Activated CD4-positive, alpha-beta T cell treated with anti-CD3 and anti-CD28 coated beads for 1 hour (primary cell): ENCODE measurements around the gene IFT122.
"Not testable (repeated sequence)": the region's sequence is repeated elsewhere in the genome, so short reads cannot be mapped to it uniquely, and the experiment has no call there.

Experiments used
- DNase-seq: peaks from one replicate; pipeline ENCODE4 v3.0.0-alpha.2; 2020

The IFT122 gene

DNA sequence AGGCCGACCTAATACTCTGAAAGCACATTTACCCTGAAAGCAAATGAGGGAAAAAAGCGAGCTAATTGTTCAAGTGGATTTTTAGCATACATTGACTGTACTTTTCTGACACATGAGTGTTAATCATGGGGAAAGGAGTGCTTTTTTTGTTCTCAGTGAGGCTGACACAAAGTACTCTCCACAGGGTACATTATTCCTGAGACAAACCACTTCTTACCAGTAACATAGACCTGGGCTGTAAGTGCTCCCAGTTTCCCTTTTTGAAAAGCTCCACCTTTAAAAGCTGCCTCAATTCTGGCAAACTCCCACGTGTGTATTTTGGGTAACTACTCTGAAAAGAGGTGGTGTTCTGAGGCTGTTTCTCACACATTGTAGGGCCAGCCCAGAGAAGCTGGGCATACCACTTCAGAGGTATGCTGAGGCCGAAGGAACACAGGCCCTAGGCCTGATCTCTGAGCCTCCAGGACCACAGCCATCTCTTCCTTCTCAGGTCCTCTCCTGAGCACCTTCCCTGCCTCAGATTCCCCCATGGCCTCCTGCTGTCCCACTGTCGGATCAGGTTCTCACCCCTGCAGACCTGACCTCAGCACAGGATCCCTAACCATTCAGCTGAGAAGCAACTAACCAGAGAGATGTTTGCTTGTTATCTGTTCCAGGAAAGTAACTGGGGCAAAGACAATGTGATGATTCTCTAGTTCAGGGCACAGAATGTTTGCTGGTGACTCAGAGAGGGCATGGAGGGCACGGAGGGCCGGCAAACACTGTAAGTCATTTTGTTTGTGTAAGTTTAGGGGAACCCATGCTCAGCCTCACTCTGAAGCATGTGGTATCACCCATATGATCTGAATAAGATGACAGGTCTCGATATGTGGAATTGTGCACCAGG is 58.8 kb downstream of the IFT122 start:
- not testable (repeated sequence) for DNase-seq

DNA sequence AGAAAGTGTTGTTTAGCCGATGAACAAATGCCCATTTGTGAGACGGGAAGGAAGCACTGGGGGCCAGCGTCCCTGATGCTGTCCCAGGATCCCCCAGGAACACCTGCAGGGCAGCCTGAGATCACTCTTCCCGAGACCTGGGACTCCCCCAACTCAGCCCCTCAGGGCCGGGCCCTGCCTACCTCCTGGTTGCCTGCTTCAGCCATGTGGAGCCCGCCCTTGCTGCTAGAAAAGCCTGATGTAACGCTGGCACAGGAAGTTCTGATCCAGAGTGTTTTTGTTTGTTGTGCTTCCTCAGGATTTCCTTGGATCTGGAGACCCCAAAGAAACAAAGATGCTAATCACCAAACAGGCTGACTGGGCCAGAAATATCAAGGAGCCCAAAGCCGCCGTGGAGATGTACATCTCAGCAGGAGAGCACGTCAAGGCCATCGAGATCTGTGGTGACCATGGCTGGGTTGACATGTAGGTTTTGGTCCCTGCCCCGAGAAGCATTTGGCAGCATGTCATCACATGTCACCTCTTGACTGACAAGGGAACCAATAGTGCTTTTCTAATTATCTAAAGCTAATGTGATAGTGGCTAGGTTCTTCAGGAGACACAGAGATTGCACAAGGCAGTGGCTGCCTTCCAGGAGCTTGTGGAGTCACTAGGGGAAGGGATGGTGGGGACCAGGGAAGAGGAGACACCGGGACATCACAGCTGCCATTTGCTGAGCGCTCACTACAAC is 59.7 kb downstream of the IFT122 start:
- not testable (repeated sequence) for DNase-seq

DNA sequence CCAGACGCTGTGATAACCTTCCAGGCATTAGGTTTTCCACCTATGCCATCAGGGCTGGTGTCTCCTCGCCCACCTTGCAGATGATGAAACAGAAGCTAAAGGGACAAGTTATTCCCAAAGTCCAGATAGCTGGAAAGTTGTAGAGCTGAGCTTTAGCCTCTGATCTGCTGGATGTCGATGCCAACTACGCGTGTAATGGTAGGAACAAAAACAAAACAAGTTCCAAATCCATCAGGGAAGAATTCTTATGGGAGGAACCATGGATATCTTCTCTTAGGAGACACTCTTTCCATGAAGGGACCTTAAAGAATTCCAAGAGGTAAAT is 60.3 kb downstream of the IFT122 start:
- no peak for DNase-seq

DNA sequence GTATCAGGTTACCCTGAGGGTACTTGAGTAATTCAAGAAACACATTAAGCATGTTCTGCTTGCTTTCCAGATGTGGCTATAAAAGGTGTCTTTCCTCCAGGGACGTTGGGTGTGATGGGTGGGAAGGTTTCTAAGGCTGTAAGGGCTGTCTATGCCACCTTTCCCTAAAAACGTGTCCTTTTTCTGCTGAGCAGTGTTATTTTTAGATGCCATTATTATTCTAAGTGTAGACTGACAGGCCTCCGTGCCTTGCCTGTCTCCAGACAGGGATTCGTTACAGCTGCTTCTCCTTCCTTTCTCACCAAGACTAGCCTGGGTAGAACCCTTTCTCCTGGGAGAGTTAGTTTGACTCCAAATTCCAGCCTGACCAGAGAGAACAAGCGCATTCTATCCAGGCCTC is 61.6 kb downstream of the IFT122 start:
- no peak for DNase-seq

DNA sequence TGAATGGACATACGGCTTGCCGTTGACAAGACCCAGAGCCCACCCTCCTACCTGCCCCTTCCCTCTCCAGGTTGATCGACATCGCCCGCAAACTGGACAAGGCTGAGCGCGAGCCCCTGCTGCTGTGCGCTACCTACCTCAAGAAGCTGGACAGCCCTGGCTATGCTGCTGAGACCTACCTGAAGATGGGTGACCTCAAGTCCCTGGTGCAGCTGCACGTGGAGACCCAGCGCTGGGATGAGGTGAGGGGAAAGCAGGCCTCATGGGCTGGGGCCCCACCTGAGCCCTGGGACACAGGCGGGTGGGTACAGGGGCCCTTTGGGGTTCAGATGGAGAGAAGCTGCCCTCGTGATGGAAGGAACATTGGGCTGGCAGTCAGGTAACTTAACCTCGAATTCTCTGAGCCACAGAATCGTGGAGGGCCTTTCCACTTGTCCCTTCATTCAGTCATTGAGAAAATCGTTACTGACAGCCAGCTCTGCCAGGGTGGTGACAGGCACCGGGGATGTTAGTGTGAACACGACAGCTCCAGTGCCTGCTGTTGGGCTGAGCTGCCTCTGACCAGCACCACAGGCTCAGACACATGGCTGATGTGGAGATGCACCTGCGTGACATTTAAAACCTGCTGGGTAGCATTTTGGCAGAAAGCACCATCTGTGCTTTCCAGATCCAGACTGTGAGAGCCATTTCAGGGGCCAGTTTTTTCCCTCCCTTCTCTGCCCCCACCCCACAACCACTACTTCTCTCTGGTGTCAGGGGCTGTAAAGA is 62.8 kb downstream of the IFT122 start:
- no peak for DNase-seq

DNA sequence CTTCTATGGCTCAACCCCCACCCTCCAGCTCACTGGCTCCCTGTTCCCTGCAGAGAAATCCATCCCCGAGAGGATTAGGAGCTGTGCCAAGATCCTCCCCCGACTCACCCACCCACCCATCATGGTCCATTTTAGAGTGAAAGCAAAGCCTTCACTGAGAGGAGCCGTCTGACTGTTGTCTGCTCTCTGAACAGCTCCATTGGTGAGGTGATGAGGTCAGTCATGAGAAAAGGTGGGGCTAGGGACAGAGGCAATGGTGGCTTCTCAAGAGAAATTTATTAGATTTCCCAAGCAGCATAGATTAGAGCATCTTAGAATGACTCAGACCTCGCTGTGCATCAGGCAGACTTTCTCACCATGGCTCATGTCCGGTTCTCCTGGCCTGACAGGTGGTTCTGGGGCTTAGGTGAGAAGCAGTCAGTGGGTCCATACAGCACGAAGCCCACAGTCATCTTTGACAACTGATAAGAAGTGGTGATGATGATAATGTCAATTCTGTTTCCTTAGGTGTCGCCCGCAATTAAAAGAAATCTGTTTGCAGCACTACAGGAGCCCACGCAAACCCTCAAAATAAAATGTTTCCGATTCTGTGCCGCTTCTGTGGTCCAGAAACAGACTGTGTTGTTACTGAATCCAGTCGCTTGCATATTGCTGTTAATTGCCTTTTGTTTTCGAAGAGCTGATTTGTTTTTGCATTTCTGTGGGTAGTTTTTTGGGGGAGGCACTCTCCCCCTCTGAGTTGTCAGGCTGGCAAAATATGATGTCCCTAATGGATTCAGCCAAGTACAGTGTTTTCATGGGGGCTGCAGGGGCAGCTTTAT is 63.7 kb downstream of the IFT122 start:
- no peak for DNase-seq

DNA sequence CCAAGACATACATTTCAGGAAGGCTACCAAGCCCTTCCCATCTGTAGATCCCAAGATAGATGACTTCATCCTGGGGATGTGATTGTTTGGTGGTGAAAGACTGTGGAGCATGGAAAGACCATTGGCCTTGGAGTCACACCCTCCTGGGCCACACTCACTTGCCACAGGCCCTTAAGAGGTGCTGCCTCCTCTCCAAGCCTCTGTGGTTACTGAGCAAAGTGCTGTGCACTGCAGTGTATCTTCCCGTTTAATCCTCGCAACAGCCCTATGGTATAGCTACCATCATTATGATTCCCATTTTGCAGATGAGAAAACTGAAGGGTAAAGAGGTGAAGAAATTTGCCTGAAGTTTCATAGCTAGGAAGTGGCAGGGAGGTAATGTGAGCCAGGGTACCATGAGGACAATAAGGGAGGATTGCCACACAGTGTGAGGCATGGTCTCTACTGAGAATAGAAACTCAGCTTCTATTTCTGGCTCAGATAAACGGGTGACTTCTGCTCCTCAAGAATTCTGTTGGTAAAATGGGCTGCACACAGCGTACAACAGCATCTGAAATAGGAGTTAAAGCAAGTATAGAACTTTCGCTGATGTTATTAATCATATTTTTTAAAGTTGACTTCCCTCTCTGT is 64.6 kb downstream of the IFT122 start:
- DNase-seq: no peak

DNA sequence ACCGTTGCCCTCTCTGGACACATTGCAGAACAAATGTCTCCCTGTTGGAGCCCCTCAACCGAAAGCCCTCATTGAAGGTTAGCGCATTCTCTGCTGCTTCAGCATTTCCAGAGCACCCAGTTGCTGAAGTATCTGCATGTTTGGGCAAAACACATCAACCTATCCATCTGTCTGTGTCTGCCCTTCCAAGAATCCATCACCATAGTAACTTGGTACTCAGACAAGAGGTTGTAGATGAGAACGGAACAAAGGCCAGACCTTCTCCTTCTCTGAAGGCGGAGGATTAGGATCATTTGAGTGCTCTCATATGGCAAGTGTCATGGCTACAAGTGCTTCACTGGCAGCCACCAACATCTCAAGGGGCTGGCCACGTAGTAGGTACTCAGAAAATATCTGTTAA is 65.3 kb downstream of the IFT122 start:
- no peak for DNase-seq

DNA sequence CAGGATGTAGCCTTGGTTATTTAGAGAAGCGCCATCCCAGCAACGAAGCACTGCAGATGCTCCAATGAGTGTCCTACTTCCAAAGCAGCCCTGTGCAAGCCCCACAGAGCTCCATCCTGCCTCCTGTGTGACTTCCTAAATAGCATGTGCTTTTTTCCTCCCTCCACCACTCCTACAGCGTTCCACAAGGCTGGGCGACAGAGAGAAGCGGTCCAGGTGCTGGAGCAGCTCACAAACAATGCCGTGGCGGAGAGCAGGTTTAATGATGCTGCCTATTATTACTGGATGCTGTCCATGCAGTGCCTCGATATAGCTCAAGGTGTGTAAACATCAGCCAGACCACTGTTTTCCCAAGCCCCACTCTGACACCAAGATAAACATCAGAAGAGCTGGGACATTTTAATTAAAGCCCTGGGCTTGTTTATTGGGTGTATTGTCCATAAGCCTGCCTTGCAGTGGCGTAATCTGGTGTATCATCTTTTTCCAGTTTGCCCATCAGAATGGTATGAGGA is 66.3 kb downstream of the IFT122 start:
- no peak for DNase-seq

DNA sequence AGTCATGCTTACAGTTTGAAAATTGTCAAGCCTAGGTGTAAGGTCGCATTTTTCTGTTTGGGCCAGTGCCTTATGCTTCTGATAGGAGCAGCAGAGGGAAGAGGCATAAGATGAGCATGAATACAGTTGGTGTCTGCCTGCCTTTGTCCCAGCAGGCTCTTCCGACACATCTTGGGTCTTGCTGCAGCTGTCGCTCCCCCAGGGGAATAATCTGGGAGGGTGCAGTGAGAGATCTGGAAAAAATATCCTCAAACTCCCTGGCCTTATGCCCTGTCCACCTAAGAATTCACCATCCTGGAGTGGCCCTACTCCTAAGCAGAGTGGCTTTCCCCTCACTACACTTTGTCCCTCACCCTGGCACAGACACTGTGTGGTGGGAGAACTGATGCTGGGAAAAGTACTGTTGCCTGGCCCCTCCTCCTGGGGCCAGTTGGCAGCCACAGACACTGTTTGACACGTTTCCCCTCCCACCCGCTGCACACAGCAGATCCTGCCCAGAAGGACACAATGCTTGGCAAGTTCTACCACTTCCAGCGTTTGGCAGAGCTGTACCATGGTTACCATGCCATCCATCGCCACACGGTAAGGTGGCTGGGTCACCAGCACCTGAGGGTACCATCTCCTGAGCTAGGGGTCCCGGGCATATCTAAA is 67.3 kb downstream of the IFT122 start:
- no peak for DNase-seq

DNA sequence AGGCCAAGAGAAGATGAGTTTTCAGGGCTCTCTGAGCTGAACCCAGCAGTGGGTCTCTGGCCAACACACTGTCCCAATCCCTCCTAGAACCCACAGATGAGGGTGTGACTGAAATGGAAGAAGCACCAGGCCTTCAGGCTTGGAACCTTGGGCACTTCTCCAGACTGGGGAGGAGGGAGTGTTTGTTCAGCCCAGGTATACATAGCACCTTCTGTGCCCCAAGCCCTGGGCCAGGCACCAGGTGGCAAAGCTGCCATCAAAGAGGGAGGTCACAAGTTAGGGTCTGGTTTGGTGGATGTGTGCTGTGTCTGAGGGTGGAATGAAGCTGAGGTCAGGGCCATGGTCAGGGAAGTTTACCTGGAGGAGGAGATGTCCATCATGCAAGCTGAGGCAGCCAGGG is 72.6 kb downstream of the IFT122 start:
- no peak for DNase-seq

DNA sequence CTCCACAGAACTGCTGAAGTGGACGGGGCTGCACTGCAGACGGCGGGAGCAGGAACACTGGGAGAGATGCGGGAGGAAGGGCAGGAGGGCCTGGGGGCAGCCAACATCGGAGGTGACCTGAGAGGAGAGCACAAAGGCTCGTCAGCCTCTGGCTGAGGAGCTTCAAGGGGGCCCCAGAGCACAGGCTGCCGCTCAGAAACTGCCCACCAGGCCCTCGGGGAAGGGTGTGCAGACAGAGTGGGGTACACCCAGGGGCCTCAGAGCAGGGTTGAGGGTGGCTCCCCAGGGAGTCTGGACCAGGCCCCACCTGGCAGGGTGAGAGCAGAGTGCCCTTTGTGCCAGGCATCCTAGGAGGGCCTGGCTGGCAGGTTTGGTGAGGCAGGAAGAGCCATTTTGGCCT is 73.7 kb downstream of the IFT122 start:
- DNase-seq: no peak

DNA sequence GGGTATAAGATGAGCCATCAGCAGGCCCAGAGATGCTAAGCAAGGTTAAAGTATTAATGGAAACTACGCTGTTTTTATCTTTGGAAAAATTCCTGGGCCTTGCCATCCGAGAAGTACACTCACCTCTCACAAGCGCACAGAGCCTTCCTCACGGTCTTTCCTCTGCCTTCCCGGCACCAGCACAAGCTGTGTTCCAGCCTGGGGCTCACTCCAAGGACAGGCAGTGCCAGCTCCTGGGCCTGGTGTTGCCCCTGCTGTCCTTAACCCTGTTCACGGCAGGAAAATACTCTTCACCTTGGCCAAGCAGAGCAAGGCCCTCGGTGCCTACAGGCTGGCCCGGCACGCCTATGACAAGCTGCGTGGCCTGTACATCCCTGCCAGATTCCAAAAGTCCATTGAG is 74.1 kb downstream of the IFT122 start:
- no peak for DNase-seq

DNA sequence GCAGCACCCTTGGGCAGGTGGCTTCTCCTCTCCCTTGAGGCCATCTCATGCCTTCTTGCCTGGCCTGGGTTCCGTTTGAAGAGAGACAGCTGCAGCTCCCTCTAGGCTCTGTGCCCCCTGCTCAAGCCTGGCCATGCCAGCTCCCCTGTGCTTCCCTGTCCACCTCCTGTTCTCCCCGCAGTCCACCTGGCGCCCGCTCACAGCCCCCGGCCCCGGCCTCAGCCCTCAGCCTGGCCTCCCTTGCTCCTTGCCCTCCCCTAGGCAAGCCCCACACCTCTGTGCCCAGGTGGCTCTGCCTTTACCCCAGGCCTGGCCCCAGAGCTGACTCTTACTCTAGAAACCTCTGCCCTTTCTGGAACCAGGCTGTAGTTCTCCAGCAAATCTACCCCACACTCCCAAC is 74.5 kb downstream of the IFT122 start:
- no peak for DNase-seq

DNA sequence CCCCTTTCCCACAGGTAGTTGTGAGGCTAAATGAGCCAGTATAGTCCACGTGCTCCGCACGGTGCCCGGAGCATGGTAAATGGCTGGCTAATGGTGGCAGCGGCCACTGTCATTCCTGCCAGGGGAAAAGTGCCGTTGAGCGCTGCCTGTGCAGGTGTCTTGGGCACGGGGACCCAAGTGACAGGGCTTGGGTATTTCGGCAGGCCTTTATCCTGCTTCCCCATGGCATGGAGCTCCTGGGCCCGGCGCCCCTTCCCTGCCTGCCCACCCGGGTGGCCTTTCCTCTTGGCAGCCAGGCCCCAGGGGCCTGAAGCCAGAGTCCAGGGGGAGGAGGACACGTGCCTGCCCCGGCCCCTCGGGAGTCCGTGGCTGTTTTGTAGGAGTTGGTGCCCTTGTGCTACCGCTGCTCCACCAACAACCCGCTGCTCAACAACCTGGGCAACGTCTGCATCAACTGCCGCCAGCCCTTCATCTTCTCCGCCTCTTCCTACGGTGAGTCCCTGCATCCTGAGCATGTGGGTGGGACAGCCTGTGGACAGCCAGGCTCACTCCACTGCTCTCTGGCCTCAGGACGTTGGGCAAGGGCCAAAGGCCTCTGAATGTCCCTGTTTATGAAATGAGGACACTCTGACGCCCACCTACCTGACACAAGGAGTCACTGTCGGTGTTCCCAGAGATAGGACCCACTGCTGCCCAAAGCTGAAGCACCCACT is 75.2 kb downstream of the IFT122 start:
- not testable (repeated sequence) for DNase-seq

DNA sequence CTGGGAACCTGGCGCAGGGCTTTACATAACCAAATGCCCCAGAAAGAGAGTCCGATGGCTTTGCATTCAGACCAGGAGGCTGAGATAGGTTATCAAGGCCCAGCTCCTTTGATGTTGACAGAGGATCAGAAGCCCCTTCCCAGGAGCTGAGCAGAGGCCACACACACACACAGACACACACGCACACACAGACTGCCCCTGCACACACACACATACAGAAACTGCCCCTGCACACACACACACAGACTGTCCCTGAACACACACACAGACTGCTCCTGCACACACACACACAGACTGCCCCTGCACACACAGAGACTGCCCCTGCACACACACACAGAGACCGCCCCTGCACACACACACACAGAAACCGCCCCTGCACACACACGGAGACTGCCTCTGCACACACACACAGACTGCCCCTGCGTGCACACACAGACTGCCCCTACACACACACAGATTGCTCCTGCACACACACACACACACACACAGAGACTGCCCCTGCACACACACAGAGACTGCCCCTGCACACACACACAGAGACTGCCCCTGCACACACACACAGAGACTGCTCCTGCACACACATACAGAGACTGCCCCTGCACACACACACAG is 75.9 kb downstream of the IFT122 start:
- DNase-seq: not testable (repeated sequence)

DNA sequence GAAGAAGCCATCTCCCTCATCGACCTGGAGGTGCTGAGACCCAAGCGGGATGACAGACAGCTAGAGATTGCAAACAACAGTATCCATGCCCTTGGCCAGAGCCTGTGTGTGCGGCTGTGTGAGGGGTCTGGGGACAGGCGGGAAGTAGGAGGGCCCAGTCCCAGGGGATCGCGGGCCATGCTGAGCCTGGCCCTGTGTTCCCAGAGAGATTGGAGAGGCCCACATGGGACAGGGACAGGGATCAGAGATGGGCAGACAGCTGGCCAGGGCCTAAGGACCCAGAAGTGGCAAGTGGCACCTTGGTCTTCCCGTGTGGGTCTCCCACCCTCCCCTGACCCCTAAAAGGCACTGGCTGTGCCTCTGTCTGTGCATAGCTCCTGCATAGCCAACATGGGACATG is 77.5 kb downstream of the IFT122 start:
- no peak for DNase-seq

DNA sequence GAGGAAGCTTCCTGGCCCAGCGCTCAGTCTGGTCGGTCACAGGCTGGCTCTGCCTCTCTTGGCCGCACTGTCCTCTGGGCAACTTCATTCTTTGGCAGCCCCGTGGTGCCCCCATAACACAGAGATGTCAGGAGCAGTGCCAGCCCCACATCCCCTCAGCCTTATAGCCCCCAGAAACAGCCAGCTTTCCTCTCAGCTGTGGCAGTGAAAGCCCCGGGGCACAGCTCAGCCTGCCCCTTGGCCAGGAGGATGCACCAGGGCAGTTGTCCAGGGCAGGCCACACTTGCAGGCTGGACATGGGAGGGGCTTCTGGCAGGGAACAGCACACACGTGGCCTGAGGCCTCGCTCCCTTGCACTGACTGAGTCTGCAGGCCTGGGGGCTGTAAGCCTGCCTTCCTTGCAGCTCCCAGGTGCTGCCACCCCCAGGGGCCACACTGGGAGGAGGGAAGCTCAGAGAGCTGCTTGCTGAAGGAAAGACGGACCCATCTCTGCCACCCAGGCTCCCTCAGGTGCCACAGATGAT is 78.1 kb downstream of the IFT122 start:
- DNase-seq: no peak

DNA sequence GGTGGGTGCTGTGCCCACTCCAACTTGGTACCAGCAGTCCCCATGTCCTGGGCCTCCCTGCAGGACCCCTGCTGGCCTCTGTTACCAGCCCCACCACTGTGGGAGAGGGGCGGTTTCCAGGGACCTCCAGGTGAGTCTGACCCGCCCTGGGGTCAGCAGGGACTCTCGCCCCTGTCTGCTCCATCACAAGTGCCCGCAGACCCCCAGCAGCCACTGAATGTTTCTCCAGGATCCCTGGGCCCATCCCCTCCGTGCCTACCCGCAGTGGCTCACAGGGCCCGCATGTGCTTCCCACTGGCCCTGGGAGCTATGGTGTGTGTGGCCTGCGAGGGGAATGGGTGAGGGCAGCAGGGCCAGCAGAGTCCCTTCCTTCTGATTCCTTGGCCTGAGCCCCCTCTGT is 78.6 kb downstream of the IFT122 start:
- no peak for DNase-seq

DNA sequence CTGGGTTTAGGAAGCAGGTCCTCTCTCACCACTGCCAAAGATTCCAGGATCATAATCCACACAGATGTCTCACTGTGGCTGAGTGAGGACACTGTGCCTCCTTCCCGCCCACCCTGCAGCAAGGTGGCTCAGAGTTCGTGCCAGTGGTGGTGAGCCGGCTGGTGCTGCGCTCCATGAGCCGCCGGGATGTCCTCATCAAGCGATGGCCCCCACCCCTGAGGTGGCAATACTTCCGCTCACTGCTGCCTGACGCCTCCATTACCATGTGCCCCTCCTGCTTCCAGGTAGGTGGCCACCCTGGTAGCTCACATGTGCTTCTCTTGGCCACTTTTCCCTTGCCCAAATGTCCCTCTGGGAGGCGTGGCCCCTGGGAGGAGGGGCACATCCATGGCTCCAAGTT is 79.4 kb downstream of the IFT122 start:
- DNase-seq: no peak
